ENCODE results near the gene GPC6.

Gene GPC6

DNA sequence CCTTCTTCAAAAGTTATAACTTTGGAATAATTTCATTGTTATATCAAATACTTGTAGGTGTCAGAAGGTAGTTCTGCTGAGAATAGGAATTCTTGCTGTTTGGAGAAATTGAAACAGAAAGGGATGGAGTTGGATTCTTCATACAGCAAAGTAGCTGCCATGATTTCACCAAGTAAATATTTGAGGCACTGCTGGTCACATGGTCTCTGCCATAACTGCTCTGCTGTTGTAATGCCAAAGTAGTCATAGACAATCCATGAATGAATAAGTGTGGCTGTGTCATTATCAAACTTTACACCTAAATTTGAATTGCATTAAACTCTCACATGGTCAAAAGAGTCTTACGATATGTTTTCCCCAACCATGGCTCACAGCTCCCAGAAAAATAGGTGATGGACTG, 308.6 kb downstream of the GPC6 start:
- Histone ChIP-seq H3K9me2 (replicated peaks; ENCODE audit: insufficient read depth, low read length) (no peaks in the 10 kb centered on the region), H3K27ac (ENCODE audit: low read length) (no peak overlapping the region), H3K36me3 (replicated peaks; ENCODE audit: insufficient read depth, low read length) (no peaks in the 10 kb centered on the region), H3K4me3 (ENCODE audit: low read length) (no peak overlapping the region), H3F3A (ENCODE audit: insufficient read depth, low read length) (no peaks in the 10 kb centered on the region), H3K9me3 (replicated peaks; ENCODE audit: insufficient read depth, low read length) (no peaks in the 10 kb centered on the region), H4K20me1 (ENCODE audit: insufficient read depth, low read length) (no peaks in the 10 kb centered on the region), H3K4me1 (ENCODE audit: low read length) (no peaks in the 10 kb centered on the region), H2AFZ (ENCODE audit: low read length) (no peak overlapping the region), H3K4me2 (ENCODE audit: low read depth, low read length) (no peak overlapping the region), H3K79me2 (ENCODE audit: low read length) (no peaks in the 10 kb centered on the region), H3K9ac (ENCODE audit: low read length) (no peak overlapping the region), H3K27me3 (replicated peaks; ENCODE audit: insufficient read depth, low read length) (no peaks in the 10 kb centered on the region)
- no peak for TF ChIP-seq EZH2phosphoT487 (IDR thresholded peaks at IDR 0.05; ENCODE audit: low read length)
- TF ChIP-seq CTCF (IDR thresholded peaks at IDR 0.05; ENCODE audit: low read length): no peak
- TF ChIP-seq EZH2 (optimal IDR thresholded peaks at IDR 0.05; ENCODE audit: low read depth, low read length): no peak
- no peak for DNase-seq

GRCh38 chr13:93539914-93540313, 313.3 kb downstream of the GPC6 start:
- Histone ChIP-seq H3K9ac (ENCODE audit: low read length) (no peak overlapping the region), H3K4me1 (ENCODE audit: low read length) (no peaks in the 10 kb centered on the region), H3K79me2 (ENCODE audit: low read length) (no peaks in the 10 kb centered on the region), H3K9me2 (replicated peaks; ENCODE audit: insufficient read depth, low read length) (no peaks in the 10 kb centered on the region), H3K9me3 (replicated peaks; ENCODE audit: insufficient read depth, low read length) (no peaks in the 10 kb centered on the region), H3F3A (ENCODE audit: insufficient read depth, low read length) (no peaks in the 10 kb centered on the region), H3K4me2 (ENCODE audit: low read depth, low read length) (no peak overlapping the region), H3K4me3 (ENCODE audit: low read length) (no peak overlapping the region), H2AFZ (ENCODE audit: low read length) (no peak overlapping the region), H3K36me3 (replicated peaks; ENCODE audit: insufficient read depth, low read length) (no peaks in the 10 kb centered on the region), H3K27ac (ENCODE audit: low read length) (no peak overlapping the region), H4K20me1 (ENCODE audit: insufficient read depth, low read length) (no peaks in the 10 kb centered on the region), H3K27me3 (replicated peaks; ENCODE audit: insufficient read depth, low read length) (no peaks in the 10 kb centered on the region)
- TF ChIP-seq CTCF (IDR thresholded peaks at IDR 0.05; ENCODE audit: low read length) (no peak), EZH2phosphoT487 (IDR thresholded peaks at IDR 0.05; ENCODE audit: low read length) (no peak), EZH2 (optimal IDR thresholded peaks at IDR 0.05; ENCODE audit: low read depth, low read length) (no peak)
- no peak for DNase-seq

GRCh38 chr13:93547886-93548285, 321.3 kb downstream of the GPC6 start:
- Histone ChIP-seq H3K27ac (ENCODE audit: low read length) (no peak overlapping the region), H3K79me2 (ENCODE audit: low read length) (no peaks in the 10 kb centered on the region), H3K4me3 (ENCODE audit: low read length) (no peak overlapping the region), H3K9me2 (replicated peaks; ENCODE audit: insufficient read depth, low read length) (no peaks in the 10 kb centered on the region), H3K9ac (ENCODE audit: low read length) (no peak overlapping the region), H3K4me1 (ENCODE audit: low read length) (no peaks in the 10 kb centered on the region), H2AFZ (ENCODE audit: low read length) (no peak overlapping the region), H3K9me3 (replicated peaks; ENCODE audit: insufficient read depth, low read length) (no peaks in the 10 kb centered on the region), H3F3A (ENCODE audit: insufficient read depth, low read length) (no peaks in the 10 kb centered on the region), H4K20me1 (ENCODE audit: insufficient read depth, low read length) (no peaks in the 10 kb centered on the region), H3K4me2 (ENCODE audit: low read depth, low read length) (no peak overlapping the region), H3K36me3 (replicated peaks; ENCODE audit: insufficient read depth, low read length) (no peaks in the 10 kb centered on the region), H3K27me3 (replicated peaks; ENCODE audit: insufficient read depth, low read length) (no peaks in the 10 kb centered on the region)
- no peak for TF ChIP-seq EZH2 (optimal IDR thresholded peaks at IDR 0.05; ENCODE audit: low read depth, low read length)
- TF ChIP-seq EZH2phosphoT487 (IDR thresholded peaks at IDR 0.05; ENCODE audit: low read length): no peak
- TF ChIP-seq CTCF (IDR thresholded peaks at IDR 0.05; ENCODE audit: low read length): no peak
- no peak for DNase-seq
